SK-N-SH (cell line): Measurements from ENCODE around the gene TNK2.
A peak's percentile ranks its signal among the peaks of the same experiment; 100 is the strongest.

Source experiments
- CHD2 ChIP-seq: fragments of 150-350 bp; IDR thresholded peaks from 2 replicates; pipeline ENCODE4 v1.6.1; 2018; ENCODE audit warnings: low read length; ENCODE audit not compliant: partially characterized antibody
- CTCF ChIP-seq: fragments of 200-600 bp; sonication (generic); IDR thresholded peaks from 2 replicates; pipeline ENCODE4 v1.6.1; 2017; ENCODE audit warnings: antibody characterized with exemption, mild to moderate bottlenecking, moderate library complexity
- ELF1 ChIP-seq: IDR thresholded peaks from 2 replicates; pipeline ENCODE4 v1.4.0; 2012
- NRF1 ChIP-seq: IDR thresholded peaks from 2 replicates; pipeline ENCODE4 v1.6.1; 2012; ENCODE audit warnings: low read depth, mild to moderate bottlenecking, low read length
- POLR2AphosphoS5 ChIP-seq: IDR thresholded peaks from 2 replicates; pipeline ENCODE4 v1.6.1; 2012; ENCODE audit warnings: low read depth, low read length
- RXRA ChIP-seq: IDR thresholded peaks from 2 replicates; pipeline ENCODE4 v1.4.0; 2012; ENCODE audit warnings: low read depth, mild to moderate bottlenecking, borderline replicate concordance
- USF1 ChIP-seq: IDR thresholded peaks from 2 replicates; pipeline ENCODE4 v1.4.0; 2012; ENCODE audit warnings: low read depth, borderline replicate concordance

- TF ChIP-seq NRF1 = peak; percentile 33; the same call in 1 of the 2 replicates
- no peak for TF ChIP-seq CTCF
- peak; percentile 37; the same call in 1 of the 2 replicates for TF ChIP-seq POLR2AphosphoS5
- TF ChIP-seq USF1 = no peak
- no peak for TF ChIP-seq CHD2
- TF ChIP-seq RXRA = no peak
- TF ChIP-seq ELF1 = no peak
Measured at GRCh38 chr3:195895861-195896360, 12.4 kb downstream of the TNK2 start.
